Thoracic aorta (tissue), 2 donors: ENCODE results near the gene CMTM4. TPM values are rescaled to one million over a fixed set of nuclear protein-coding genes. Genes with fewer than 3 reads are reported as not detected.

Experiments
- ATAC-seq: fragments of 150-250 bp; one replicate; pipeline ENCODE4 v1.8.0; 2017; ENCODE audit warnings: low read depth; ENCODE audit not compliant: insufficient number of reproducible peaks, low FRiP score
- DNase-seq: peaks from one replicate; pipeline ENCODE4 v3.0.0-alpha.2; 2020; ENCODE audit warnings: low spot score
- H3K27ac ChIP-seq, 2 donors: fragments of 200-600 bp; sonication (generic); 1 replicate in 1 of 2; 2 replicates in 1 of 2; pipeline ENCODE4 v1.5.1; 2016; ENCODE audit warnings: mild to moderate bottlenecking in 2 of 2, moderate library complexity in 2 of 2
- H3K27me3 ChIP-seq: fragments of 200-600 bp; sonication (generic); replicated peaks from 2 replicates; pipeline ENCODE4 v1.6.0; 2016; ENCODE audit warnings: mild to moderate bottlenecking; ENCODE audit not compliant: insufficient read depth
- H3K36me3 ChIP-seq: fragments of 200-600 bp; sonication (generic); one replicate; pipeline ENCODE4 v1.5.1; 2016
- H3K4me1 ChIP-seq, 2 donors: fragments of 200-600 bp; sonication (generic); 1 replicate in 1 of 2; 2 replicates in 1 of 2; pipeline versions ENCODE4 v1.5.1 to v1.6.0; 2016; ENCODE audit warnings: low read depth in 2 of 2, mild to moderate bottlenecking in 1 of 2; ENCODE audit not compliant: control insufficient read depth in 1 of 2
- H3K4me3 ChIP-seq: fragments of 200-600 bp; sonication (generic); 2 replicates; pipeline ENCODE4 v1.5.1; 2016; ENCODE audit warnings: mild to moderate bottlenecking
- H3K9me3 ChIP-seq: fragments of 200-600 bp; sonication (generic); 2 replicates; pipeline ENCODE4 v1.5.1; 2016
- CTCF ChIP-seq: fragments of 200-600 bp; sonication (generic); IDR thresholded peaks from one replicate; pipeline ENCODE4 v1.5.1; 2019; ENCODE audit warnings: antibody characterized with exemption
- total RNA-seq, 2 donors: library from RNA; depleted of rRNA; stranded (reverse); fragments of >200 nt; gene quantifications; one replicate each; pipeline versions ENCODE4 v1.1.0 to v1.2.3, GENCODE V29; 2016

CMTM4 gene
- total RNA-seq, 2 donors from 2014 or later = 12.0 to 25.7 TPM

GRCh38 chr16:66728117-66728787 lies 31.7 kb upstream of the CMTM4 start:
- Histone ChIP-seq H3K27me3 (no peaks in the 10 kb centered on the region), H3K27ac (no peak overlapping the region), H3K4me1 (no peaks in the 10 kb centered on the region), H3K4me3 (no peak overlapping the region), H3K9me3 (no peaks in the 10 kb centered on the region), H3K36me3 (peaks cover 79% of the 10 kb centered on the region)
- TF ChIP-seq CTCF = peak; percentile 57
- ATAC-seq = peak; percentile 77
- no peak for DNase-seq

- Histone ChIP-seq H3K4me3 (no peak overlapping the region), H3K36me3 (peaks cover 31% of the 10 kb centered on the region), H3K27me3 (no peaks in the 10 kb centered on the region), H3K4me1 (no peaks in the 10 kb centered on the region), H3K9me3 (no peaks in the 10 kb centered on the region), H3K27ac (no peak overlapping the region)
- no peak for TF ChIP-seq CTCF
- DNase-seq (no peak), ATAC-seq (no peak)
Observed at GRCh38 chr16:66720766-66721165, 24.2 kb upstream of the CMTM4 start.

- no peak for DNase-seq
- Histone ChIP-seq H3K36me3 (peaks cover 16% of the 10 kb centered on the region), H3K4me3 (no peak overlapping the region), H3K9me3 (no peaks in the 10 kb centered on the region), H3K27me3 (no peaks in the 10 kb centered on the region), H3K4me1 (no peaks in the 10 kb centered on the region), H3K27ac (no peak overlapping the region)
- no peak for ATAC-seq
- TF ChIP-seq CTCF = no peak
Observed at GRCh38 chr16:66719246-66719645, 22.7 kb upstream of the CMTM4 start.

GRCh38 chr16:66717776-66718175 lies 21.2 kb upstream of the CMTM4 start:
- no peak for ATAC-seq

More at GRCh38 chr16:66717776-66718175, 21.2 kb upstream of the CMTM4 start:
- Histone ChIP-seq H3K9me3 (no peaks in the 10 kb centered on the region), H3K4me3 (no peak overlapping the region), H3K4me1 (peaks cover 0 to 3% of the 10 kb centered on the region in 2 donors), H3K27me3 (no peaks in the 10 kb centered on the region), H3K36me3 (peaks cover 3% of the 10 kb centered on the region), H3K27ac (no peak overlapping the region)
- DNase-seq = no peak
- TF ChIP-seq CTCF = no peak
